ENCODE results near the gene ZNF182. TPM values are rescaled to one million over a fixed set of nuclear protein-coding genes. Genes with fewer than 3 reads are reported as not detected.
"Not testable (repeated sequence)": the region's sequence is repeated elsewhere in the genome, so short reads cannot be mapped to it uniquely, and the experiment has no call there.

The ZNF182 gene
- total RNA-seq, 1 donor from 2014 or later, result 3.4 TPM

GRCh38 chrX:48030237-48030636 is 26.4 kb upstream of the ZNF182 start:
- Histone ChIP-seq H3K36me3 (ENCODE audit: control insufficient read depth, insufficient read depth, low read length) (no peaks in the 10 kb centered on the region), H3K27me3 (ENCODE audit: control insufficient read depth, insufficient read depth, low read length) (no peaks in the 10 kb centered on the region), H3K4me3 (ENCODE audit: low read depth, low read length) (no peak overlapping the region)
- FAIRE-seq (no peak), DNase-seq (ENCODE audit: low read depth) (no peak)
- TF ChIP-seq CTCF (IDR thresholded peaks at IDR 0.05; ENCODE audit: insufficient read depth, low read length, severe bottlenecking), result no peak

GRCh38 chrX:48028091-48028490 is 24.3 kb upstream of the ZNF182 start:
- FAIRE-seq (no peak), DNase-seq (ENCODE audit: low read depth) (no peak)
- no peak for TF ChIP-seq CTCF (IDR thresholded peaks at IDR 0.05; ENCODE audit: insufficient read depth, low read length, severe bottlenecking)
- Histone ChIP-seq H3K27me3 (ENCODE audit: control insufficient read depth, insufficient read depth, low read length) (no peaks in the 10 kb centered on the region), H3K4me3 (ENCODE audit: low read depth, low read length) (no peak overlapping the region), H3K36me3 (ENCODE audit: control insufficient read depth, insufficient read depth, low read length) (no peaks in the 10 kb centered on the region)

GRCh38 chrX:48027545-48027944 is 23.8 kb upstream of the ZNF182 start:
- not testable (repeated sequence) for H3K27me3 ChIP-seq (ENCODE audit: control insufficient read depth, insufficient read depth, low read length); H3K36me3 ChIP-seq (ENCODE audit: control insufficient read depth, insufficient read depth, low read length); DNase-seq (ENCODE audit: low read depth); H3K4me3 ChIP-seq (ENCODE audit: low read depth, low read length)
- peak; percentile 97 for FAIRE-seq

DNA sequence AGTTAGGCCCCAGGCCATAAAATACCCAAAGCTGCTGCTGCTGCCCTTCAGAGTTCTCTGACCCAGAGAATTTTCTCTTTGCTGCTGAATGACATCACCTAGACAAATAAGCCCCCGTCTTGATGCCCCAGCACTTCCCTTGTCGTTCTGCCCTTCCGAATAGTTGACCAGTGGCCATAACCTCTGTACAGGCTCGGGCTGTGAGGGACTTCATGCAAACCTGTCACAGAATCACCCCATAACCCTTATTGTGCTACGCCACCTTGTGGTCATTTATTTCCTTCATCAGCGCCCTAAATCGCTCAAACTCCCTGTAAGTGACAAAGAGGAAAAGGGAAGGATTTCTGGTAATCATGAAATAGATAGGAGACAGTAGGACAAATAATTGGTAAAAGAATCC is 21.8 kb upstream of the ZNF182 start:
- DNase-seq (ENCODE audit: low read depth) (peak; percentile 48), FAIRE-seq (peak; percentile 66)
- TF ChIP-seq CTCF (IDR thresholded peaks at IDR 0.05; ENCODE audit: insufficient read depth, low read length, severe bottlenecking), result peak; percentile 47
- Histone ChIP-seq H3K4me3 (ENCODE audit: low read depth, low read length) (no peak overlapping the region), H3K27me3 (ENCODE audit: control insufficient read depth, insufficient read depth, low read length) (no peaks in the 10 kb centered on the region), H3K36me3 (ENCODE audit: control insufficient read depth, insufficient read depth, low read length) (no peaks in the 10 kb centered on the region)

- Histone ChIP-seq H3K4me3 (ENCODE audit: low read depth, low read length) (no peak overlapping the region), H3K36me3 (ENCODE audit: control insufficient read depth, insufficient read depth, low read length) (no peaks in the 10 kb centered on the region), H3K27me3 (ENCODE audit: control insufficient read depth, insufficient read depth, low read length) (no peaks in the 10 kb centered on the region)
- DNase-seq (ENCODE audit: low read depth), result no peak
- no peak for FAIRE-seq
- TF ChIP-seq CTCF (IDR thresholded peaks at IDR 0.05; ENCODE audit: insufficient read depth, low read length, severe bottlenecking), result no peak
Measured at GRCh38 chrX:48022738-48023137, 18.9 kb upstream of the ZNF182 start.

DNA sequence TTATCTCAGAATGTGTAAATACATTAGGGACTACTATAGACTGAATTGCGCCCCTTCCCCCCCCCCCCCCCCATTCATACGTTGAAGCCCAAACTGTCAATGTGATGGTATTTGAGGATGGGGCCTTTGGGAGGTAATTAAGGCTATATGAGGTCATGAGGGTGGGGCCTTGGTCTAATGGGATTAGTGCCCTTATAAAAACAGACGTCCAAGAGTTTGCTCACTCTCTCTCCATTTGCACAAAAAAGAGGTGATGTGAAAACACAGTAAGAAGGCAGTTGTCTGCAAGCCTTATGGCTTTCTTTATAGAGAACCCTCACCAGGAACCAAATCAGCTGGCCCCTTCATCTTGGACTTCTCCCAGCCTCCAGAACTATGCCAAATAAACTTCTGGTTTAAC is 18.3 kb upstream of the ZNF182 start:
- FAIRE-seq, result no peak
- TF ChIP-seq CTCF (IDR thresholded peaks at IDR 0.05; ENCODE audit: insufficient read depth, low read length, severe bottlenecking), result no peak
- Histone ChIP-seq H3K36me3 (ENCODE audit: control insufficient read depth, insufficient read depth, low read length) (no peaks in the 10 kb centered on the region), H3K27me3 (ENCODE audit: control insufficient read depth, insufficient read depth, low read length) (no peaks in the 10 kb centered on the region), H3K4me3 (ENCODE audit: low read depth, low read length) (no peak overlapping the region)
- no peak for DNase-seq (ENCODE audit: low read depth)

Data from bronchial epithelial cell (primary cell).